ENCODE data around the gene ALDH16A1. TPM values are rescaled to one million over a fixed set of nuclear protein-coding genes. Genes with fewer than 3 reads are reported as not detected.
A peak's percentile ranks its signal among the peaks of the same experiment; 100 is the strongest.

Gene ALDH16A1
- total RNA-seq, 1 donor = 17.7 TPM

- no peak overlapping the region for H3K4me3 ChIP-seq (ENCODE audit: low read depth, low read length)
- TF ChIP-seq CTCF (IDR thresholded peaks at IDR 0.05; ENCODE audit: insufficient read depth, low read depth, low read length) = peak; percentile 65
- no peak for DNase-seq (ENCODE audit: low read depth)
These were observed 23.2 kb downstream of the ALDH16A1 start for GRCh38 chr19:49475995-49476880.

GRCh38 chr19:49479975-49480628 lies 27.1 kb downstream of the ALDH16A1 start:
- DNase-seq (ENCODE audit: low read depth) = no peak

GRCh38 chr19:49481020-49481683 lies 28.1 kb downstream of the ALDH16A1 start:
- no peak overlapping the region for H3K4me3 ChIP-seq (ENCODE audit: low read depth, low read length)
- no peak for DNase-seq (ENCODE audit: low read depth)
- no peak for TF ChIP-seq CTCF (IDR thresholded peaks at IDR 0.05; ENCODE audit: insufficient read depth, low read depth, low read length)

More at GRCh38 chr19:49479975-49480628, 27.1 kb downstream of the ALDH16A1 start:
- TF ChIP-seq CTCF (IDR thresholded peaks at IDR 0.05; ENCODE audit: insufficient read depth, low read depth, low read length) = no peak
- H3K4me3 ChIP-seq (ENCODE audit: low read depth, low read length) = no peak overlapping the region

- DNase-seq (ENCODE audit: low read depth) = no peak
- TF ChIP-seq CTCF (IDR thresholded peaks at IDR 0.05; ENCODE audit: insufficient read depth, low read depth, low read length) = no peak
- H3K4me3 ChIP-seq (ENCODE audit: low read depth, low read length) = no peak overlapping the region
These were observed 33.2 kb downstream of the ALDH16A1 start for GRCh38 chr19:49486232-49486631.

GRCh38 chr19:49486710-49487276 lies 33.8 kb downstream of the ALDH16A1 start:
- no peak for DNase-seq (ENCODE audit: low read depth)
- no peak overlapping the region for H3K4me3 ChIP-seq (ENCODE audit: low read depth, low read length)
- no peak for TF ChIP-seq CTCF (IDR thresholded peaks at IDR 0.05; ENCODE audit: insufficient read depth, low read depth, low read length)

GRCh38 chr19:49487277-49488045 lies 34.4 kb downstream of the ALDH16A1 start, which contains the start of gene RPL13A:
RPL13A (plus strand) TSS chr19:49487608; CDS start chr19:49487630, 22 bp downstream.
- peak within 1 kb of the TSS; percentile 83 for H3K4me3 ChIP-seq (ENCODE audit: low read depth, low read length)
- peak; percentile 100 for DNase-seq (ENCODE audit: low read depth)
- no peak for TF ChIP-seq CTCF (IDR thresholded peaks at IDR 0.05; ENCODE audit: insufficient read depth, low read depth, low read length)

Measured in fibroblast of villous mesenchyme (primary cell).